MCF 10A (cell line): ENCODE results near the gene TMEM138. TPM values are rescaled to one million over a fixed set of nuclear protein-coding genes. Genes with fewer than 3 reads are reported as not detected.

Experiments used
- BruUV-seq: library from RNA; stranded (reverse); fragments of 400-500 nt; replicated peaks from 2 replicates; lab custom pipeline; 2021; lab: Mats Ljungman, UMichigan
- CTCF ChIA-PET: fragments of 300-600 bp; sonication (Branson Sonifier 250); formaldehyde crosslinking; extraction: SDS; loops from one replicate; lab custom pipeline; 2021; ENCODE audit warnings: antibody characterized with exemption, inconsistent platforms; lab: Yijun Ruan, JAX
- POLR2A ChIA-PET: fragments of 300-600, 350-650 bp; sonication (Branson Sonifier 250); formaldehyde crosslinking; extraction: SDS; loops from one replicate; lab custom pipeline; 2020; ENCODE audit warnings: antibody characterized with exemption, inconsistent platforms; lab: Yijun Ruan, JAX
- DNase-seq: peaks from one replicate; pipeline ENCODE4 v3.0.0-alpha.2; 2018; ENCODE audit not compliant: unreplicated experiment
- H3K27ac Mint-ChIP-seq: one replicate; pipeline ENCODE4 v1.8.0; 2022; ENCODE audit warnings: mild to moderate bottlenecking, low read depth, mixed read lengths; ENCODE audit not compliant: unreplicated experiment
- H3K27me3 Mint-ChIP-seq: one replicate; pipeline ENCODE4 v1.8.0; 2022; ENCODE audit warnings: mixed read lengths; ENCODE audit not compliant: insufficient read depth, unreplicated experiment
- H3K36me3 Mint-ChIP-seq: one replicate; pipeline ENCODE4 v1.8.0; 2022; ENCODE audit warnings: mild to moderate bottlenecking, moderate library complexity, mixed read lengths; ENCODE audit not compliant: insufficient read depth, unreplicated experiment
- H3K4me1 Mint-ChIP-seq: one replicate; pipeline ENCODE4 v1.8.0; 2022; ENCODE audit warnings: mixed read lengths; ENCODE audit not compliant: insufficient read depth, unreplicated experiment
- H3K4me3 Mint-ChIP-seq: one replicate; pipeline ENCODE4 v1.8.0; 2022; ENCODE audit warnings: mild to moderate bottlenecking, moderate library complexity, mixed read lengths; ENCODE audit not compliant: unreplicated experiment
- H3K9me3 Mint-ChIP-seq: one replicate; pipeline ENCODE4 v1.8.0; 2022; ENCODE audit warnings: mixed read lengths; ENCODE audit not compliant: unreplicated experiment
- intact Hi-C: fragments of 100-400 bp; cut with micrococcal nuclease; formaldehyde crosslinking; loops from 2 replicates; pipeline ENCODE4 v1.14.1; 2022
- total RNA-seq: library from RNA; stranded (reverse); gene quantifications from 2 replicates; pipeline ENCODE4 v1.2.3, GENCODE V29; 2022
- TF ChIP-seq, protein P1 (sequence below): fragments of 200-600 bp; IDR thresholded peaks from one replicate; pipeline ENCODE4 v1.8.0; 2022; ENCODE audit warnings: antibody characterized with exemption, mild to moderate bottlenecking; ENCODE audit not compliant: unreplicated experiment

Gene TMEM138
- total RNA-seq, 1 experiment from 2014 or later: 39.9 TPM

DNA sequence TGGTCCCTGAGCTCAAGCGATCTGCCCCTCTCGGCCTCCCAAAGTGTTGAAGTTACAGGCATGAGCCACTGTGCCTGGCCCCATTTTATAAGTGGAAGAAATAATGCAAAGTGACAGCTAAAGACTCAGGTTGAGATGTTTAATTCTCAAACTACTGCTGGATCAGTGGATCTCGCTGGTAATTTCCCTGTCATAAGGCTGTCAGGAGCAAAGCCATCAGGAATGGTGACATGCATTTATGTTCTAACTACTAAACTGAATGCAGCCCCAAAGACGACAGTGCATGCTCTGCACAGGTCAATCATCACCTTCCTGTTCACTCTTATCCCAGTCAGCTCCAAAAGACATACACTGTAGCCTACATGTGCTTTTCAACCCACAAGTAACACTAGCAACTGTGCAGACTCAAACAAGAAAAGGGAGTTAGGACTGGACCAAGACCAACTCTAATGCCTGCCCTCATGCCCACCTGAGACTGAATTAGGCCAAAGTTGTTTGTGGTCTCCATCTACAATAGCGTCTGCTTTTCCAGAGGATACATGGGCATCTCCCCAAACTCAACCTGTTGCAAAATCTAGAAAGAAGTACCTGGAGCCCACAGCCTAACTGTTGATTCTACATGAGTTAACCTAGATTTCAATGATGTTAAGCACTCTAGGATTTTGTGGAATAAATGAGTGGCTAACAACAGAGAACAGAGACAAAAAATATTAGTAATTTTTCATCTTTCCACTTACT is 45.0 kb downstream of the TMEM138 start:
- TF ChIP-seq, protein P1, sequence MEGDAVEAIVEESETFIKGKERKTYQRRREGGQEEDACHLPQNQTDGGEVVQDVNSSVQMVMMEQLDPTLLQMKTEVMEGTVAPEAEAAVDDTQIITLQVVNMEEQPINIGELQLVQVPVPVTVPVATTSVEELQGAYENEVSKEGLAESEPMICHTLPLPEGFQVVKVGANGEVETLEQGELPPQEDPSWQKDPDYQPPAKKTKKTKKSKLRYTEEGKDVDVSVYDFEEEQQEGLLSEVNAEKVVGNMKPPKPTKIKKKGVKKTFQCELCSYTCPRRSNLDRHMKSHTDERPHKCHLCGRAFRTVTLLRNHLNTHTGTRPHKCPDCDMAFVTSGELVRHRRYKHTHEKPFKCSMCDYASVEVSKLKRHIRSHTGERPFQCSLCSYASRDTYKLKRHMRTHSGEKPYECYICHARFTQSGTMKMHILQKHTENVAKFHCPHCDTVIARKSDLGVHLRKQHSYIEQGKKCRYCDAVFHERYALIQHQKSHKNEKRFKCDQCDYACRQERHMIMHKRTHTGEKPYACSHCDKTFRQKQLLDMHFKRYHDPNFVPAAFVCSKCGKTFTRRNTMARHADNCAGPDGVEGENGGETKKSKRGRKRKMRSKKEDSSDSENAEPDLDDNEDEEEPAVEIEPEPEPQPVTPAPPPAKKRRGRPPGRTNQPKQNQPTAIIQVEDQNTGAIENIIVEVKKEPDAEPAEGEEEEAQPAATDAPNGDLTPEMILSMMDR: no peak
- Mint-ChIP-seq H3K36me3 (peaks cover 95% of the 10 kb centered on the region), H3K27ac (no peak overlapping the region), H3K4me1 (no peaks in the 10 kb centered on the region), H3K4me3 (no peak overlapping the region), H3K9me3 (no peaks in the 10 kb centered on the region), H3K27me3 (no peaks in the 10 kb centered on the region)
- ChIA-PET POLR2A (no interaction called here), CTCF (interaction anchor here (0.6 to 0.7 kb wide), 2 partner anchors 14 to 854 kb away, joined by 3 to 4 read pairs; no protein-coding TSS in a partner anchor)
- no TSS peak for BruUV-seq
- intact Hi-C loops: no loop called here
- DNase-seq: no peak

DNA sequence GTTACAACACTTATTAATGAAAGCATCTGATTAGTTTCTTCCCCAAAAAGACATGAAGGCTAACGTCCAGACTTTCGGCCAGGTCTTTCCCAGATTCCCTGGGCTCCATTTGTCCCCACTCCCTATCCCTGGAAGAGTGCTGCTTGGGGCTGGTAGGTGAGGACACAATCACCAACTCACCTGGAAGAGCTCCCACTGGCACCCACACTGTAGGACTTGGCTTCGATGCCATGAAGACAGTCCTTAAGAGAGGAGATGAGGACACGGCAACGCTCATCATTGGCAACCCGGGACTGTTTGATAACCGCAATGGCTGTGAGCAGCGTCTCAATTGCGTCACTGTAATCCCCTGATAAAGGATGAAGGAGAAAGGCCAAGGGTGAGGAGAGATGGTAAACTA is 49.4 kb downstream of the TMEM138 start:
- H3K4me1 Mint-ChIP-seq: no peaks in the 10 kb centered on the region
- intact Hi-C loops: no loop called here
- TF ChIP-seq, protein P1: no peak
- ChIA-PET CTCF (no interaction called here), POLR2A (interaction anchor here (0.6 to 2.7 kb wide), 2 partner anchors 17 to 19 kb away, joined by 3 to 8 read pairs; partner anchors contain the start of gene TMEM216)
- no peak for DNase-seq
- H3K27ac Mint-ChIP-seq: no peak overlapping the region
- H3K4me3 Mint-ChIP-seq: no peak overlapping the region
- no peaks in the 10 kb centered on the region for H3K9me3 Mint-ChIP-seq
- peaks cover 99% of the 10 kb centered on the region for H3K36me3 Mint-ChIP-seq
- H3K27me3 Mint-ChIP-seq: no peaks in the 10 kb centered on the region
- BruUV-seq: no TSS peak

DNA sequence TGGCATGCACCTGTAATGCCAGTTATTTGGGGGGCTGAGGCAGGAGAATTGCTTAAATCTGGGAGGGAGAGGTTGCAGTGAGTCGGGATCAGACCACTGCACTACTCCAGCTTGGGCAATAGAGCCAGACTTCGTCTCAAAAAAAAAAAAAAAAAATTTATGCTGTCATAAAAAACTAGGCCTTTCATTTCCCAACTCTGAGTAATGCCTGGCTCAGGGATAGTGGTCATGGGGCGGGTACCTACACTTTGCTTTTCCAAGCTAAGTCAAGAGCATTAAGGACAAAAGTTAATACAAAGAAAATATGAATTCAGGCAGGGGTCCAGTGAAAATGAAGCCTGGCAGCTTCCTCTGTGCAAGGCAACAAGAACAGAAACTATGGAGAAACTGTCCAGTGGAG is 51.3 kb downstream of the TMEM138 start:
- H3K27ac Mint-ChIP-seq: no peak overlapping the region
- TF ChIP-seq, protein P1: no peak
- POLR2A ChIA-PET: interaction anchor here (0.6 to 1.1 kb wide), 3 partner anchors 13 to 116 kb away, joined by 3 read pairs; no protein-coding TSS in a partner anchor

DNA sequence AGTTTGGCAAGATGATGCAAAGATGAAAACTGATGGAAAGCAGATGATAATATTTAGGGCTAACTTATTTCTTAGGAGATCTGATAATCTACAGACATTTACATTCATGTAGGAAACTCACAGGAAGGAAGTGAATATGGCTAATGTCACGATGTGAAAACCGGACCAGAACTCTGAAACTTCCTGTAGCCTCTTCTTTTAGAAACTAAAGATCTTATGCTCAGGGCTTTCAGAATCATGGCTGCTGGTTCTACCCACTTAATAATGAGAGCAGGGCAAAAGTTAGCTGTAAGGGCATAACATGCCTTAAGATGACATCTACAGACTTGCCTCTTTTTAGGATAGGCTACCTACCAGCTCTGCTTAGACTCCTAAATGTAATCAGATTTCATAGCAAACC is 52.4 kb downstream of the TMEM138 start:
- no peak for DNase-seq
- H3K27ac Mint-ChIP-seq: no peak overlapping the region
- H3K27me3 Mint-ChIP-seq: no peaks in the 10 kb centered on the region
- intact Hi-C loops: no loop called here
- no peaks in the 10 kb centered on the region for H3K9me3 Mint-ChIP-seq
- POLR2A ChIA-PET: interaction anchor here (0.6 to 1.1 kb wide), 2 partner anchors 19 to 77 kb away, joined by 3 read pairs; no protein-coding TSS in a partner anchor
- TF ChIP-seq, protein P1: no peak
- CTCF ChIA-PET: no interaction called here
- peaks cover 99% of the 10 kb centered on the region for H3K36me3 Mint-ChIP-seq
- BruUV-seq: no TSS peak
- H3K4me3 Mint-ChIP-seq: no peak overlapping the region
- H3K4me1 Mint-ChIP-seq: peaks cover 9% of the 10 kb centered on the region

More for the DNA sequence above, 51.3 kb downstream of the TMEM138 start:
- H3K36me3 Mint-ChIP-seq: peaks cover 99% of the 10 kb centered on the region
- no peak overlapping the region for H3K4me3 Mint-ChIP-seq
- peaks cover 9% of the 10 kb centered on the region for H3K4me1 Mint-ChIP-seq
- intact Hi-C loops: no loop called here
- CTCF ChIA-PET: interaction anchor here (0.6 to 1.0 kb wide), 5 partner anchors 32 to 234 kb away, joined by 3 read pairs; no protein-coding TSS in a partner anchor
- H3K9me3 Mint-ChIP-seq: no peaks in the 10 kb centered on the region
- BruUV-seq: no TSS peak
- no peaks in the 10 kb centered on the region for H3K27me3 Mint-ChIP-seq
- DNase-seq: no peak
